ENCODE results near the gene RIN1. TPM values are rescaled to one million over a fixed set of nuclear protein-coding genes. Genes with fewer than 3 reads are reported as not detected.
"Not testable (repeated sequence)": the region's sequence is repeated elsewhere in the genome, so short reads cannot be mapped to it uniquely, and the experiment has no call there.

The RIN1 gene, protein sequence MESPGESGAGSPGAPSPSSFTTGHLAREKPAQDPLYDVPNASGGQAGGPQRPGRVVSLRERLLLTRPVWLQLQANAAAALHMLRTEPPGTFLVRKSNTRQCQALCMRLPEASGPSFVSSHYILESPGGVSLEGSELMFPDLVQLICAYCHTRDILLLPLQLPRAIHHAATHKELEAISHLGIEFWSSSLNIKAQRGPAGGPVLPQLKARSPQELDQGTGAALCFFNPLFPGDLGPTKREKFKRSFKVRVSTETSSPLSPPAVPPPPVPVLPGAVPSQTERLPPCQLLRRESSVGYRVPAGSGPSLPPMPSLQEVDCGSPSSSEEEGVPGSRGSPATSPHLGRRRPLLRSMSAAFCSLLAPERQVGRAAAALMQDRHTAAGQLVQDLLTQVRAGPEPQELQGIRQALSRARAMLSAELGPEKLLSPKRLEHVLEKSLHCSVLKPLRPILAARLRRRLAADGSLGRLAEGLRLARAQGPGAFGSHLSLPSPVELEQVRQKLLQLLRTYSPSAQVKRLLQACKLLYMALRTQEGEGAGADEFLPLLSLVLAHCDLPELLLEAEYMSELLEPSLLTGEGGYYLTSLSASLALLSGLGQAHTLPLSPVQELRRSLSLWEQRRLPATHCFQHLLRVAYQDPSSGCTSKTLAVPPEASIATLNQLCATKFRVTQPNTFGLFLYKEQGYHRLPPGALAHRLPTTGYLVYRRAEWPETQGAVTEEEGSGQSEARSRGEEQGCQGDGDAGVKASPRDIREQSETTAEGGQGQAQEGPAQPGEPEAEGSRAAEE
- 18.8 and 21.0 TPM in 2 replicates for total RNA-seq (2014; rRNA removed; shearing (Covaris generic))

DNA sequence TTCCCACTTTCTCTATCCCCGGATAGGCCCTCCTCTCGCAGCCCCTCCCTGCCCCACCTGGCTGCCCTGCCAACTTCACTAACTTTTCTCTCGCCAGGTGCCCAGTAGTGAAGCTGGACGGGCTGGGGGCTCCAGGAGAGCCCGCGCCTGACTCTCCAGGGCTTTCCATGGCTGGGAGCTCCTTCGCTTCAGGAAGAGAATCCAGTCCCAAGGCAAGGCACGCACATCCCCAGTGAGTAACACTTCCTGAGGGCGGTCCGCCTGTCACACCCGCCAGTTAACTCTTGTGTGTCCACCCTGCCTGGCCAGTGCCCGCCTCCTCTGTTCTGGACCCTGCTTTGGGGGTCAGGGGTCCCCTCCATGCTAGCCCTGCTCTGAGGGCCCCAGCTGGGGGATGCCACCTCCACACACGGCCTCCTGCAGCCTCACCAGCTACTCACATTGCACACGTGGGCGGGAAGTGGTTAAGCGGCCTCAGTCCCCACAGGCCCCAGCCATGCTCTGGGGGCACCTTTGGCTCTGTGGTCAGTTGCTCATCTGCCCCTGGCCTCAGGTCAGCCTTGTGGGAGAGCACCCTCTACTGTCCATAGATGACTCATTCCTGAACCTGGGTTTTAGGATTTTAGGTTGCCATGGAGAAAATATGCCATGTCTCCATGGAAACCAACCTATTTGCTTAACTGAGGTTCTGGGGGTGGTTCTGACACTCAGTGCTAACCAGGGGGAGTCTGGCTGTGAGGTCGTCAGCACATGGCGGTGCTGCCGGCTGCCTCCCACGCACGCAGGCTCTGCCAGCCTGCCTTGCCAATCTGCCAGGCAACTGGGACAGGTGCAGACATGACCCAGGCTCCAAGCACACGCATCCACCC lies at the start of gene RIN1:
Gene RIN1 (minus strand): TSS at position 201 of the 869 bp plus-strand sequence. CDS start 32 bp downstream, at position 169.
- DNase-seq (ENCODE audit: low spot score), result peak; percentile 79

DNA sequence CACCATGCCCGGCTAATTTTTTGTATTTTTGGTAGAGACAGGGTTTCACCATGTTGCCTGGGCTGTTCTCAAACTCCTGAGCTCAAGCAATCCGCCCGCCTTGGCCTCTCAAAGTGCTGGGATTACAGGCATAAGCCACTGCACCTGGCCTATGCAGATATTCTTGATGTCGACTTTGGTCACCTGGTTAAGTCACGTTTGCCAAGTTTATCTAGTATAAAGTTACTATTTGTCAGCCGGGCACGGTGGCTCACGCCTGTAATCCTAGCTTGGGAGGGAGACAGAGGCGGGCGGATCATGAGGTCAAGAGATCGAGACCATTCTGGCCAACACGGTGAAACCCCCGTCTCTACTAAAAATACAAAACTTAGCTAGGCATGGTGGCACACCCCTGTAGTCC lies 48.1 kb upstream of the RIN1 start:
- DNase-seq (ENCODE audit: low spot score), result not testable (repeated sequence)

DNA sequence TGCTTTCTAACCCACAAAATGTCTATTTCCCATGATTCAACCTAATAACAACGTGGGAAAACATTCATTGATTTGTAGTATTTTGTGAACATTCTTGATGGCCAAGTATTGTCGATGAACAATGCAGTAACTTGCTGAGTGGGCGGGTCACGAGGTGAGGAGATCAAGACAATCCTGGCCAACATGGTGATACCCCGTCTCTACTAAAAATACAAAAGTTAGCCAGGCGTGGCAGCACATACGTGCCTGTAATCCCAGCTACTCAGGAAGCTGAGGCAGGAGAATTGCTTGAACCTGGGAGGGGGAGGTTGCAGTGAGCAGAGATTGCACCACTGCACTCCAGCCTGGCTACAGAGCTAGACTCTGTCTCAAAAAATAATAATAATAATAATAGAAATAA lies 44.0 kb upstream of the RIN1 start:
- not testable (repeated sequence) for DNase-seq (ENCODE audit: low spot score)

DNA sequence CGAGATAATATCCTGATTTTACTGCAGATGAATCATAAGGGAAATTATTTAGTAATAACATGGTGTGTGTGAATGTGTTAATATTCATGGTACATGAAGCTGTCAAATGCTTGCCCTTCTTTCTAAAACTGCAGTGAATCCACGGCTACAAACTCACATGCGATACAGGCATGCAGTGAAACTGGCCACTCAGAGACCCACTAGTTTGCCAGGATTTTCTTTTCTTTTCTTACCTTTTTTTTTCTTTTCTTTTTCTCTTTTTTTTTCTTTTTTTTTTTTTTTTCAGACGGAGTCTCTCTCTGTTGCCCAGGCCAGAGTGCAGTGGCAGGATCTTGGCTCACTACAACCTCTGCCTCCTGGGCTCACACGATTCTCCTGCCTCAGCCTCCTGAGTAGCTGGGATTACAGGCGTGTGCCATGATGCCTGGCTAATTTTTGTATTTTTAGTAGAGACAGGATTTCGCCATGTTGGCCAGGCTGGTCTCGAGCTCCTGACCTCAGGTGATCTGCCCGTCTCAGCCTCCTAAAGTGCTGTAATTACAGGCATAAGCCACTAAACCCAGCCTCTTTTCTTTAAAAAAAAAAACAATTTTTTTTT lies 37.6 kb upstream of the RIN1 start:
- DNase-seq (ENCODE audit: low spot score), result not testable (repeated sequence)

DNA sequence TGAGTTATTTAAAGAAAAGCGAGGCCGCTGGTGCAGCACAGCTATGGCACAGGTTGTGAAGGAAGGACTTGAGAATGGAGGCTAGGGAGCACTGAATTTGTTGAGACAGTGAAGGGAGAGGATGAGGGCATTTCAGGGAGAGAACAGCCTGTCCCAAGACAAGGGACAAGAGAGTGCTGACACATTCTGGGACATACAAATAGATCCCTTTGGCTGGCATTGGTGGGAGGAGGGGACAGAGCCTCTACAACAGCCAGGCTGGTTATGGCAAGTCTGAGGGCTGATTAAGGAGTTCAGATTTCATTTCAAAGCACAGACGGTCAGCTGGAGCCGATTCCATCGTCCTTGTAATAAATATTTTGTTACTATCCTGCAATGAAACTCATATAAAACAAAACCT lies 37.0 kb upstream of the RIN1 start:
- DNase-seq (ENCODE audit: low spot score), result no peak

DNA sequence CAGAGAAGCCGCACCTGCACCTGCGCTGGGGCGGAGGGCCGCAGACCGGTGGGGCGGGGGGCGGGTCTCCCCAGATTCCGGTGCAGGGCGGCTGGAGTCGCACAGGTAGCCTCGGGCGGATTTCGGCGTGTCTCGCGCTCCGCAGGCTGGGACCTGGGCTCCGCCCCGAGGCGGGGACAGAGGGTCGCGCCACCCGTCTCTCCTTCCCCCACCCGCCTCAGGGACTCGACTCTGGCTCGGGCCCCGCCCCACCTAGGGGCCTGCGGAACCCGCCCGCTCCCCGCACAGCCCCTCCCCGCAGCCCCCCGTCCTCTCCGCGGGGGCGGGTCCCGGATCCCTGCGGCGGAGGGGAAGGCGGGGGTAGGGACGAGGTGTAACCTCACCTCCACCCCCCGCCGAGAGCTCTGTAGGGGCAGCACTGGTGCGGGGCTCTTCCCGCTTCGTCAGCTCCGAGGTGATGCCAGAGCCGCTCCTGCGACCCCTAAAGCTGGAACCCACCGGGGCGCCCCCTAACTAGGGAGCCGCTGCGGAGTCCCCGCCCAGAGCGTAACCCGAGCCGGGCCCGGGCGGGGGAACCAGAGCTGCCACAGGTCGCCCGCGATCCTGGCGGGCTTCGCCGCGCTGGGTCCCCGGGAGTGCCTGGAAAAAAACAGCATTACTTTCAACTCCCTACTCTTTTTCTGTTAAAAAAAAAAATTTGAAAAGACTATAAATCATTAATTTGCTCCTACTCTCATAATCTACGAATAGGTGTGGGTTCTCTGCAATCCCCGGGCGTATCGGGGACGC lies 35.6 kb upstream of the RIN1 start, which contains the start of gene SLC29A2:
Gene SLC29A2 (minus strand): TSS at position 134 of the 789 bp plus-strand sequence. CDS start 169 bp downstream, outside the sequence.
- peak; percentile 95 for DNase-seq (ENCODE audit: low spot score)

DNA sequence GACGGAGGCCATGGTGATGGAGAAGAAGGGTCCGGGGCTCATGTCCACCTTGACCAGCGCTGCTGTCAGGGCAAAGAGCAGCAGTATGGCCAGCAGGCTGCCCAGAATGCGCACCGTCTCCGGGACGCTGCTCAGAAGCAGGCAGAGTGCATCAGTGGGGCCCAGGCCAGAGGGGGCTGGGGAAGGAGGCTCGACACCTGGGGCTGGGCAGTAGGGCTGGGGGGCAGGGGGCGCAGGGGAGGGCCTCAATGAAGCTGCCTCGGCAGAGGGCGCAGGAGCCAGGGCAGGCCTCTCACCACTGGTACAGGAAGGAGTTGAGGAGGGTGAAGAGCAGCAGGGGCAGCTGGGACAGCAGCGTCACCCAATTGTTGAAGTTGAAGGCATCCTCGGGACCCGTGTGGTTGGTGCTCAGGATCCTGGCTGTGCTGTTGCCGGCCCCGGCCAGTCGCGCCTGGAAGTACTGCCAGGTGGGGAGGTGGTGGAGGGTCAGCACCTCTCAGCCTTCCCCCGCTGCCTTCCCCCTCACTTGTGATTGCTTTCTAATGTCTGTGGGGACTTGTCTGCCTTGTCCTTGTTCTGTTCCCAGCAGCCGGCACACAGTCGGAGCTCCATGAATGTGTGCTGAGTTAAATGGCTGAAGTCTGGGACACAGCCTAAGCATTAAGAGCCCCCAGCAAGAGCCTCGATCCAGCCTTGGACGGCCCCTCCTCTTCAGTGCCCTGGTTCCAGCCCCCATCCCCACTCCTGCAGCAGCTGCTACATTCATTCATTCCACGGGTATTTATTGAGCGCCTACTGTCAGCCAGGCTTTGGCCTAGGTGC lies 33.0 kb upstream of the RIN1 start:
- DNase-seq (ENCODE audit: low spot score), result no peak

DNA sequence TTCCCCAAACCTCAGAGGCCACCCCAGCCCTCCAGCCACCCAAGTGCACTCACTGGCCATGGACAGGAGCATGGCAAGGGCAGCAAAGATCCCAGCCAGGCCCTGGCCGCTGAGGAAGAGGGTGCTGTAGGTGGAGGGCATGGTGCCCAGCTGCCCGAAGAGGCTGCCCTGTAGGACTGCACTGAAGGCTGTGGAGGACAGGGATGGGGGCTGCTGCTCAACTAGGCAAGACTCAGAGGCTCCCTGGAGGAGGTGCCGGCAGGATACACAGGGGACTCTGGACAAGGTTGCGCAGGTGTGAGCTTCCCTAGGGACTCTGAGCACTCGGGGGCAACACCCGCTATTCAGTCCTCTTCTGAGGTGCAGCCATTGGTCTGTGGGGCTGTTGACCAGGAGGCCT lies 32.2 kb upstream of the RIN1 start:
- DNase-seq (ENCODE audit: low spot score), result no peak

DNA sequence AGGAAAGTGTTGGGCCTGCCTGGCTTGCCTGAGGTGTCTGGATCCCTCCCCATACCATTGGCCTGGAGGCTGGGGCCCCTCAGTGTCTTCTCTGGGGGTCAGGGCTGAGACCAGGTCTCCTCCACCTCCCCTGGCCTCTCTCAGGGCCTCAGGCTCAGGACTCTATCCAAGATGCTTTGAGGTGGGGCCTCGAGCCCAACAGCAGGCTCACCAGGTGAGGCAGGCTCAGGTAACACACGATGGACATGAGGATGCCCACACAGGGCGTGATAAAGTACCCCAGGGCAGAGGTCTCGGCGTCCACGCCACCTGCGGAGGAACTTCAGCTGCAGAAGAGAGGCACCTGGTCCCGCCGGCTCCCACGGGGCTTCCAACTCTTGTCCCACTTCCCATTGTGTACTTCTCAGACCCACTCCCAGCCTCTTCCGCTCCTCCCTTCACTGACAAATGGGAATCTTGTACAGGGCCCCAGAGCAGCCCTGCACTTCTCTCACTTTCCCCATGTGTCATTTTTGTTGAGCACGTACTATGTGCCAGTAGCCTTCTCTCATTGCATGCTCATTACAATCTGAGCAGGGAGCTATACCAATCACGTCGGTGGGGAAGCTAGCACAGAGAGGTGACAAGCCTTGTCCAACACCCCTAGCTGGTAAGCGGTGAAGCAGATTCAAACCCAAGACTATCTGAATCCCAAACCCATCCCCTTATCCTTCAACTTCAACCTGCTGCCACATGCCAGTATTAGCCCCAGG lies 31.5 kb upstream of the RIN1 start:
- no peak for DNase-seq (ENCODE audit: low spot score)

DNA sequence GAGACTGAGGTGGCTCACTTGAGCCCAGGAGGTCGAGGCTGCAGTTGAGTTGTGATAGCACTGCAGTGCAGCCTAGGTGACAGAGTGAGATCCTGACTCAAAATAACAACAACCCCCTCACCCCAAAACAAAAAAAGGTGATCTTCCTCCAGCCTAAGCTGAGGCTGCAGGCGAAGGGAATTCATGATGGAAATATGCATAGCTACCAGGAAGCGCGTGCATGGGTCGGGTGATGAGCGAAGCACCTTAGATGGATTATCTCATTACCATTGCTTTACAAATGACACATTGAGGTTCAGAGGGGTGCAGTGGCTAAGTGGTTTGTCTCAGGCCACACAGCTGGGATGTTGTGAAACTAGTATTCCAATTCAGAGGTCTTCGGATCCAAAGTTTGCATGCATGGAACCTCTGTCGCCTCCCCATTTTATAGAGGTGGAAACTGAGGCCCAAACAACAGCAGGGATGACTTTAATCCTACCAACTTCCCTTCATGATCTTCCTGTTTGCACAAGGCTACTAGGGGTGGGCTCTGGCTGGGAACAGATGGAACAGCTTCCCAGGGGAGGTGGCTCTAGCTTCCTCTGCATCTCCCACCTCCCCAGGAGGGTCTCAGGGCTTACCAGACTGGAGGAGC lies 30.7 kb upstream of the RIN1 start:
- DNase-seq (ENCODE audit: low spot score), result no peak

DNA sequence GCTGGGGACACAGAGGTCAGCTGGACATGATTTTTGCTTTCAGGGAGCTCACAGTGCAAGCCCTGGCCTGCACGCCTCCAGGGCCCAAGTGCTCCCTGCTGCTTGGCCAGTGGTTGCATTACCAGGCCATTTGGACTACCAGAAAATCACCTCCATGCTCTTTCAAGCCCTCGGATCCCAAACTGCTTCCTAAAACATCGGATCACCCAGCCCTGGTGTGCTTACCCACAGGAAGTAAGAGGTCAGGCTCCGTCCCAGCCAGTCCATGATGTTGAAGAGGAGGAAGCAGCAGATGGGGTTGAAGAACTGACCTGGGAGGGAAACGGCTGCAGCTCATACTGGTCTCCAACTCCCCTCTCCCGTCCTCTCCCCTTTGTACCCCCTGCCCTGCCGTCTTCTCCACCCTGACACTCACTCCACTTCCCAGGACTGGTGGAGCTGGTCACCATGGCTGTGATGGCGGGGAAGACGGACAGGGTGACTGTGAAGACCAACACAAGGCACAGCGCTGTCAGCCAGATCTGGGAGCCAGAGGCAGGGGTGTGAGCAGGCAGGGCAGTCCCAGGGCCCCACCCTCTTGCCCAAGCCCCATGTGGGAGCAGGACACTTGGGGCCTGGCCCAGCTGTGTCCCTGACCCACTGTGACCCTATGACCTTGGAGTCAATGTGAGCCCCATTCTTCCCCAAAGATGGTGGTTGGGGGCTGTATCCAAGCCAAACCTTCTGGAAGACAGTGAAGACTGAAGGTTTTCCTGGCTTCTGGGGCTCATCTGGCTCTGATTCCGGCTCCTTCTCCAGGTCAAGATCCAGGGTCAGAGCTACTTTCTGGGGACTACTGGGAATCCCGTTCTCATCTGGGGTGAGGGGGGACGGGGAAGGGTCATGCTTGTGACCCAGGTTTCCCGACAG lies 29.7 kb upstream of the RIN1 start:
- no peak for DNase-seq (ENCODE audit: low spot score)

DNA sequence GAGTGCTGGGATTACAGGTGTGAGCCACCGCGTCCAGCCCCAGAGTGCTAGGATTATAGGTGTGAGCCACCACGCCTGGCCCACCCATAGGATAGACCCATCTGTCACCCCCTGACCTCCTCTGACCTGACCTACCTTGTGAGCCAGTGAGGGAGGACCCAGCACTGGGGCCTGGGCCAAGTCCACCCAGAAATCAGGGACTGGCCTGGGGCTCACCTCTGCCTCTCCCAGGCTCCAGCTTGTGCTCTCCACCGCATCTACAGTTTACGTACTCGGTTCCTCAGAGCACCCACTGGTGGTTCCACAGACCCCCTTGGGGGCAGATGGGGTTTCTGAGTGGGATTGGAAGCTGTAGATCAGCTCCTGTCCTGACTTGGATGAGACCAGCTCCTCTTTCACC lies 28.9 kb upstream of the RIN1 start:
- DNase-seq (ENCODE audit: low spot score), result no peak

DNA sequence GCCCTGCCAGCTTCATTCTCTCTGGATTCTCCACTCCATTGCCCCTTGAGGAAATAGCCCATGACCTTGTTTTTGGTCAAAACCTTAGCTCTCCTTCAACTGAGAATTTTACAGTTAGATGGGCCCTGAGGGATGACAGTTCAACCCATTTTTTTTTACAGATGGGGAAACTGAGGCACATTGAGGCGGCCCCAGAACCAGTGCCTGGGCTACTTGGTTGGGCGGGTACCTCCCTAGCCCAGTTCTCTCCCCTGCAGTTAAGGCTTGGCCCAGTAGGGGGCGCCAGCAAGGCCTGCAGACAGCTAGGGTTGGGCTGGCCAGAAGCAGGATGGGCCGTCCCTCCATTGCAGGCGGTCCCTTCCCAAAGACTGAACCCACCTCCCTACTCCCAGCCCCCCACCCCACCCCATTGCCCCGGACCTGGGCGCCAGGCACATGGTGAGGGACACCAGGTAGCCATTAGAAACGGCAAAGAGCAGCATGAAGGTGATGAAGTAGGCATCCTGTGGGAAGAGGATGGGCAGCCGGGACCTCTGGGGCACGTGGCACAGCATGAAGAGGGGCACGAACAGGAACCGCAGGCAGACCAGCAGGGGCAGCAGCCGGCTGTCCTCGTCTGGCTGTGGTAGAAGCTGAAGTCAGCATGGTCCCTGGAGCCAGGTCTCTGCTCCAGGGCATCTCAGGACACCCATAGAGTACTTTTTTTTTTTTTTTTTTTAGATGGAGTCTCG lies 27.7 kb upstream of the RIN1 start:
- DNase-seq (ENCODE audit: low spot score), result peak; percentile 54

DNA sequence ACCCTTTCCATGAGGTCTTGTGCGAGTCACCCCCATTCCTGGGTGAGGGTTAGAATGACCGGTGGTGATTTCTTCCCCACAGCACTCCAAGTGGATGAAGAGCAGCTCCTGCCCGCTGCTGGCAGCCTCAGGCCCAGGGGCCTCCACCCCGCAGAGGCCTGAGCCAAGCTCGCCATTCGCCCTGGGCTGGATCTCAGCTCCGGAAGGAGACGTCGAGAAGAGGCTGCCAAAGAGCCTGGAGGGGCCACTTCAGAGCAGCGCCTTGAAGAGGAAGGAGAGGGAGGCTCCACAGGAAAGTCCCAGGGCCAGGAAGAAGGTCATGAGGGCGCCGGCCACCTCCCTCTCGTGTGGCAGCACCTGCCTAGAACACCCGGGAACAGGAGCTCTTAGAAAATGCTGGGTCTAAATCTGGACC lies 27.0 kb upstream of the RIN1 start:
- no peak for DNase-seq (ENCODE audit: low spot score)

DNA sequence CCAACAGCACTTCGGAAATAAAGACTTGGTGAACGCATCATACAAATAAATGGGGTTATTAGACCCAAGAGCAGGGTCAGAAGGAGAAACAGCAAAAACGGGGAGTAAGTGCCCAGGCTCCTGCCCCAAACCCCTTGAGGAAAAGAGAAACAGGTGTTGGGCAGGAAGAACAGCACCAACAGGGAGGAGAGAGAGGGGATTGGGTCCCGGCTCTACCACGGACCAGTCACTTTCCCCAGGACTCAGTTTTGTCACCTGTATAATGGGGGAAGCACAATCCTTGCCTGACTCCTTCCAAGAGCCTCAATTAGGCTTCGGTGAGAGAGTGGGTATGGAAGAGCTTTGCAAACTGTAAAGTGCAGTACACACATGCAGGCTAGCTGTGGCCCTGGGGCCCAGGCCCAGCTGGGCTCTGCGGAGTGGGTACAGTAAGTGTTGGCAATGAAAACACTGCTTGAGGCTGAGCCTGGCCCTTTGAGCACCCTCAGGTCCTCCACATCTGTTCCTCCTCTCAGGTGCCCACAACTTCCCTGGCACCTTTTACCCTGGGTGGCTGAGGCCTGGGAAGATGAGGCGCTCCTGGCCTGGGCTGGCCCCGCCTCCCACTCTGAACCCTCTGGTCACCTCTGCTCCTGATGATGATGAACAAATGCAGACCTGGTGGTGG lies 26.4 kb upstream of the RIN1 start:
- DNase-seq (ENCODE audit: low spot score), result no peak

DNA sequence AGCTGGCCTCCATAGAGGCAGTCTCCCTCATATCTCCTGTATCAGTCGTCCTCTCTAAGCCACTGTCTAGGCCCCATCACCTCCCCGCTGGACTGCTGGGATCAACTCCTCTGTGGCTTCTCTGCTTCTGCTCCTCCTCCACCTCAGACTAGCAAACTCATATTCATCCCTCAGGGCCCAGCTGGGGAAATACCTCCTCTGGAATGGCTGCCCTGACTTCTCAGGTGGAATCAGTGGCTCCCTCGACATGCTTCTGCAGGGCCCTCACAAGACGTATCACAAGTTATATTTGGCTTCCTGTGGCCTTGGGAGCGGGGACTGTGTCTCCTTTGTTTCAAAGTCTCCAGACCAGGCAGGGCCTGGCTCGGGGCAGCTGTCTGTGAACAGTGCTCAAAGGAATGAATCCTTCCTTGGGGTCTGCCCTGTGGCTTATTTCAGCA lies 25.3 kb upstream of the RIN1 start:
- no peak for DNase-seq (ENCODE audit: low spot score)
